ENCODE data around the gene NAPSA.
A peak's percentile ranks its signal among the peaks of the same experiment; 100 is the strongest.

DNA sequence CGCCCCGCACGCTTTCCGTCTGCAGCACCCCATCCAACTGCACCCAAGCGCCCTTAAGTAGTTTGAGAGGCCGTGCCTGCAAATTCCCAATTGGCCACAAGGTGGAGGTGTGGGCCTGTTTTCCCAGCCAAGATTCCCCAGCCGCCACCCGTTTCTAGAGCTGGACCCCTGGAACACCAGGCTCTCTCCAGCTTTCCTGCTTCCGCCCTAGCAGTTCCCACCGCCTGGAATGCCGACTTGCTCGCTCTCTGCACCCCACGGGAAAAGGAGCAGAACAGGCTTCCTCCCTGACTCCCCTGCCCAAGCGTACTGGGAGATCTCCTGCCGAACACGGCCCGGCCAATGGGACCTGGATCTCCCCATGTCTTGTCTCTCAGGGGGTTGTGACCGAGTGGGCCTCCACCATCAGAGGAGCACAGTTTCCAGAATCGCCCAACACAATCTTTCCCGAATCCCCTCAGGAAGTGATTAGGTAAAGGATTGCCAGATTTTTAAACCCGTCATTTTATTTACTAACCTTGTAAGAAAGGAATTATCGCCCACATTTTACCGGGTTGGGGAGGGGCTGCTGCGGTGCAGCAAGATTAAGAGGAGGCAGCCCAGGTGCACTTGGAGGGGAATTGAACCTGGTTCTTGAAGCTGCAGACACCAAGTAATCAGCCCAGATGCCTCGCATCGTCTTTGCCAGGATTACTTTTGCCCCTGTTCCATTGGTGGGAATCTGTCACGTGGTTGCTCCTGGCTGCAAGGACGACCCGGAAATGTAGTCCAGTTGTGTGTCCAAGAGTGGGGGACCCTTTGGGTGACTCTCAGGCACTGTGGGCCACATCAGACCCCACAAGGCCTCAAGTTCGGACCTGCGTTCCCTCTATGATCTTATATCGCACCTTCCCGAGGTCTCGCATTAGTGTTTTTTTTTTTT lies 3.5 kb upstream of the NAPSA start:
- TF ChIP-seq CTCF (IDR thresholded peaks at IDR 0.05) (peak in 6 of 7 experiments; percentile 13 to 93 (median 88)), POLR2AphosphoS5 (IDR thresholded peaks at IDR 0.05) (peak in 1 of 3 donors; percentile 55), POLR2A (IDR thresholded peaks at IDR 0.05) (no peak)
